GM19395 (cell line): ENCODE data around the gene DCUN1D3.
"Not testable (repeated sequence)": the region's sequence is repeated elsewhere in the genome, so short reads cannot be mapped to it uniquely, and the experiment has no call there.

Experiments used
- ATAC-seq: cut with Tn5 transposase; IDR thresholded peaks from one replicate; pipeline ENCODE4 v1.9.1; 2021; ENCODE audit warnings: mild to moderate bottlenecking, moderate library complexity; ENCODE audit not compliant: unreplicated experiment

Gene DCUN1D3

DNA sequence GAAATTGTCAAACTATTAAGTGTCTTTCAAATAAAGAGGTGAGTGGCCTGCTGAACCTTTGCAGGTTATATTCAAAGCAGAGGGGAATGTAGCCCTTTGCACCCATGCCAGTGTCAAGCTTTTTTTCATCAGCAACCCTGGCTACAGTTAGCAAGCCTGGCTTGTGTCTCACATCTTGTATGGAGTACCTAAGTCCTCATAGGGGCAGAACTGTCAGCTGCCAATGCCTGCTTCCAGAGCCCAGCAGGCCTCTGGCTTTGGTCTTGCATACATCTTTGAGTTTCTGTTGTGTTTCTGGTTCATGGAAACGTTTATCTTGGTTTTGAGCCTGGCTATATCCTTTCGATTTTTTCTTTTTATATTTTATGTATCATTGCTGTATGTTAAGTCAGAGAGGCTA, 67.1 kb downstream of the DCUN1D3 start:
- ATAC-seq: no peak

DNA sequence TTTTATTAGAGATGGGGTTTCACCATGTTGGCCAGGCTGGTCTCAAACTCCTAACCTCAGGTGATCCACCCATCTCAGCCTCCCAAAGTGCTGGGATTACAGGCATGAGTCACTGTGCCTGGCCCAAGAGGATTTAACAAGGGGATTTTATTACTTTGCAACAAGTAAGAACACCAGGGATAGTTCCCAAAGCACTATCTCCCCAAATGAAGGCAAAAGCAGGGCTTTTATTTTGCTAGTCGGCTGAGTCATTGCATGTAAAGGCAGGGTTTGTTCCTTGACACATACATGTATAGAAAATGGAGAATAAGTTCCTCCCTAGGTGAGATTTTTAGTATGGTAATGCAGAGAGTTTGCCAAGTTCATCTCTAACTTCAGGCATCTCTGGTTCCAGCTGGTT, 69.8 kb downstream of the DCUN1D3 start:
- no peak for ATAC-seq

DNA sequence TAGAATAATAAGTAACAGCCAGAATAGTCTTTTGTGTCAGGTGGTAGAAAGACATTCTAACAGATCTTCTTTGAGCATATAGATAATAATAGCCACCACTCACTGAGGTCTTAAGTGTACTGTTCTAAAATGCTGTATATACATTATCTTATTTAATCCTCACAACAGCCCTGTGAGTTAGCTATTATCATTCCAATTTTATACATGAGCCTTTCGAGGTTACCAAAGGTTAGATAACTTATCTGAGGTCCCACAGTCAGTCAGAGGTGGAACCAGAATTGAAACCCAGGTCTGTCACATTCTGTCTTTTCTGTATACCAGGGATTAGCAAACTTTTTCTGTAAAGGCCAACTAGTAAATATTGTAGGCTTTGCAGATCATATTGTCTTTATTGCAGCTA, 70.6 kb downstream of the DCUN1D3 start:
- no peak for ATAC-seq

- ATAC-seq: no peak
Observed at GRCh38 chr16:20826039-20826566, 74.1 kb downstream of the DCUN1D3 start.

DNA sequence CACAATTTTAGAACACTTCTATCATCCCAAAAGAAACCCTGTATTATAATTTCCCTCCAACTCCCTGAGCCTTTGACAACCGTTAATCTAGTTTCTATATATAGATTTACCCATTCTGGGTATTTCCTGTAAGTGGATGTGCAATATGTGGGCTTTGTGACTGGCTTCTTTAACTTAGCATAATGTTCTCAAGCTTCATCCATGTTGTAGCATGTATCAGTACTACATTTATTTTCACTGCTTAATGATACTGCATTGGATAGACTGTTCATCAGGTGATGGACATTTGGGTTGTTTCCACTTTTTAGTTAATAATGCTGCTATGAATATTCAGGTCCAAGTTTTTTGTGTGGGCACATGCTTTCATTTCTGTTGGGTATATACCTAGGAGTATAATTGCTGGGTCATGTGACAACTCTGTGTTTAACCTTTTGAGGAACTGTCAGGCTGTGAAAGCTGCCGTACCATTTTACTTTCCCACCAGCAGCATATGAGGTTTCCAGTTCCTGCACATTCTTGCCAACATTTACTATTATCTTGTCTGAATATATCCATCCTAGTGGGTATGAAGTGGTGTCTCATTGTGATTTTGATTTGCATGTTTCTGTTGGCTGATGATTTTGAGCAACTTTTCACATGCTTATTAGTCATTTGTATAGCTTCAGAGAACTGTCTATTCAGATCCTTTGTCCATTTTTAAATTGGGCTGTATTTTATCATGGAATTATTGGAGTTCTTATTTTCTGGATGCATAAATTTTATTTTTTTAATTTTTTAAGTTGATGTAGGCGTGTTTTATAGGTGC, 77.4 kb downstream of the DCUN1D3 start:
- ATAC-seq: no peak

- no peak for ATAC-seq
Observed at GRCh38 chr16:20821682-20822081, 78.5 kb downstream of the DCUN1D3 start.

- ATAC-seq: no peak
Observed at GRCh38 chr16:20818929-20819585, 81.1 kb downstream of the DCUN1D3 start.

DNA sequence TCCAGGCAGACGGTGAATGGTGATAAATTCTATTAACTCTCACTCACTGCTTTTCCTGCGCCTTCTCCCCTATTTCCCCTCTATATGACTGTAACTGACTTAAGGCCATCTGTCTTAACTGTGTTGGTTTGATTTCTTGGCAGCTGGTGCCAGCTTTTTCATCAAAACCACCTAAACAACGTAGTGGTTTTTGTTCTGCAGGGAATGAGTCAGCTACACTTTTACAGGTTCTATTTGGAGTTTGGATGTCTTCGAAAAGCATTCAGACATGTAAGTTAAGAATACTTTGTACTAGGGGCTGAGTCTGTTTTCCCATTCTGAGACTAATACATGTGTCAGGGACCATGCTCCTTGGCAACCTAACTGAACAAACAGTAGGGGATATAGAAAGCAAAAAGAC, 85.4 kb downstream of the DCUN1D3 start:
- ATAC-seq: no peak

DNA sequence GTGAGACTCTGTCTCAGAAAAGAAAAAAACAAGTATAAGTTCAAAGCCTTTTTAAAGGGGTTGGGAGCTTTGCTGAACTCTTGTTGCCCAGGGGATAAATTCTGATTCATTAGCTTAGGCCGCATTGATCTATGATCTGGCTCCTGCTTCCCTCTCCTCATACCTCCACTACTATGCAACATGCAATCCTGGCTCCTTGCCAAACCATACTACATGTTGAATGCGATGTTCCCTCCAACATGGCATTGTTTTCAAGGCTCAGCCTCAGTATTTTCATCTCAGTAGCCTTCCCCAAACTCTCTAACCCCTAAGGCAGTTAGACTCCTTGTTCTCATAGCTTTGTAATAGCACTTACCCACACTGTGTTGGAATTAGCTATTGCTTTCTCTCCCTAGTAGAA, 87.6 kb downstream of the DCUN1D3 start:
- ATAC-seq: no peak

DNA sequence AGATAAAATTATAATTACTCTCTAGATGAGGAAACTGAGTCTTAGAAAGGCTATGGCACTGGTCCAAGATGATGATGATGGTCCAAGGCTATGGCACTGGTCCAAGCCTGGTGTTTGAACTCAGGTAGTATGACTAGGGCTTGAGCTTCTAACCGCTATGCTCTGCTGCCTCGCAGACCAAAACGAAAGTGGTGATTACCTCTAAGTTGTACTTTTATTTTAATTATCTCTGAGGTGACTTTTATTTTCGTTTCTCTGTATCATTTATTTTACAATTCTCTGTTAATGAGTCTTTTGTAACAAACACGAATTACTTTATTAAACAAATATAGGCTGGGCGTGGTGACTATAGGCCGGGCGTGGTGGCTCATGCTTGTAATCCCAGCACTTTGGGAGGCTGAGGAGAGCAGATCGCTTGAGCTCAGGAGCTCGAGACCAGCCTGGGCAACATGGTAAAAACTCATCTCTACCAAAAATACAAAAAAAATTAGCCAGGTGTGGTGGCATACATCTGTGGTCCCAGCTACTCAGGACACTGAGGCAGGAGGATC, 88.2 kb downstream of the DCUN1D3 start:
- no peak for ATAC-seq

- no peak for ATAC-seq
Observed at GRCh38 chr16:20807862-20808261, 92.3 kb downstream of the DCUN1D3 start.

DNA sequence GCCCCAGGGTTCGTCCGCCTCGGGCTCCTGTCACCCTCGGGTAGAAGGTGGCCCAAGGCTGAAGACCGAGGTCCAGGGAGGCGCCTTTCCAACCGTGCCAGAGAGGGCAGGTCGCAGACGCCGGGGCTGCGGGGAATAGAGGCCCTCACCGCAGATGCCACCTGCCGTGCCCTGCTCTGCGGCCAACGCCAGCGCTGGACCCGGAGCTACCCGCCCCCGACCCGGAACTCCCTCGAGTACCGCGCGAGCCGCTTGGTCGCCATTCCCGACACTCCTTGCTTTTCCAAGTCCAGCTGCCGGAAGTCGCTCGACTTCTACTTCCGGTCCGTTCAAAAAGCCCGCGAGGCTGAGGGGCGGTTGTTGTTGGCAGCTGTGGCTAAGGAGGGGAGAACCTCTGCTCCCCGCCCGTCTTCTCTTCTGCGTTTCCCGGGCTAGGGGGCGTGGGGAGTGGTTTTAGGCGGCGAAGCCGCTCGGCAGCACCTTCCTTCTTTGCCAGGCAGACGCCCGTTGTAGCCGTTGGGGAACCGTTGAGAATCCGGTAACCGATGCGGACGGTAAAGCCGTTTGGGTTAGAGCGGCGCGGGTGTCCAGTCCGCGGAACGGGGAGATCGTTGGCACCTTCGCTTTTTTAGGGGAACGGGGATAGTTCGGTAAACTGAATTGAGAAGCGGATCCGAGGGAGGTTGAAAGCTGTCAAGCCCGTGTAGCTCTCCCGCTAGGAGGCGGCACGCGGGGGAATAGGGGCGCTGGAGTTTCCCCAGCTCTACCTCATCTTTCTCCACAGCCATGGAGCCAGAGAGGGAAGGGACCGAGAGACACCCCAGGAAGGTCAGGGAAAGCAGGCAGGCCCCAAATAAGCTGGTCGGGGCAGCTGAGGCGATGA, 93.7 kb downstream of the DCUN1D3 start, which contains the start of the genes ERI2 and REXO5:
Gene ERI2 (minus strand): TSS at position 305 of the 883 bp plus-strand sequence. CDS start 42 bp downstream, at position 263.
Gene REXO5 (plus strand): TSS at position 360 of the 883 bp plus-strand sequence. CDS start 427 bp downstream, at position 787.
- peak; percentile 81 for ATAC-seq

- not testable (repeated sequence) for ATAC-seq
Observed at GRCh38 chr16:20805684-20806167, 94.4 kb downstream of the DCUN1D3 start.
